K562 (cell line): ENCODE measurements around the gene RSRP1. TPM values are rescaled to one million over a fixed set of nuclear protein-coding genes. Genes with fewer than 3 reads are reported as not detected.

Source experiments
- BCL6 ChIP-seq: fragments of 250-450 bp; sonication (Bioruptor Pico); IDR thresholded peaks from 2 replicates; pipeline ENCODE4 v1.4.0; 2020
- CSDE1 ChIP-seq, 2 experiments: fragments of 450-650 bp; IDR thresholded peaks; 2 replicates each; pipeline ENCODE4 v1.6.1; 2016; ENCODE audit warnings: mild to moderate bottlenecking in 1 of 2
- FOS ChIP-seq: IDR thresholded peaks from 3 replicates; pipeline ENCODE4 v1.6.1; 2011; ENCODE audit not compliant: insufficient read length; ENCODE audit errors: extremely low read depth
- HDAC6 ChIP-seq: IDR thresholded peaks from 2 replicates; pipeline ENCODE4 v1.6.1; 2012; ENCODE audit warnings: low read depth, mild to moderate bottlenecking, control low read depth, inconsistent platforms, low read length, moderate library complexity
- LCOR ChIP-seq: sonication (generic); formaldehyde crosslinking; IDR thresholded peaks from 2 replicates; pipeline ENCODE4 v1.8.0; 2022; ENCODE audit warnings: mild to moderate bottlenecking, missing genetic modification reagents
- ZKSCAN1 ChIP-seq: fragments of 150-350 bp; IDR thresholded peaks from 2 replicates; pipeline ENCODE4 v1.6.1; 2016; ENCODE audit warnings: low read depth, low read length
- ZNF766 ChIP-seq: fragments of 200-800 bp; sonication (Bioruptor generic); conservative IDR thresholded peaks from 2 replicates; pipeline ENCODE4 v1.6.1; 2016; ENCODE audit warnings: missing genetic modification characterization, missing compliant biosample characterization
- polyA plus RNA-seq, 8 experiments: library from polyadenylated mRNA; depleted of rRNA in 4 of 8; stranded (reverse) in 5 of 8; unstranded in 3 of 8; fragments of >200 nt; fragmentation: Nextera tagmentation in 2 of 8; fragmentation: Illumina TruSeq in 1 of 8; extraction: Ambion mirVana in 2 of 8; extraction: Trizol in 1 of 8; gene quantifications; 2 replicates each; pipeline versions ENCODE4 v1.2.1 to v1.2.3, GENCODE V29; 2011 to 2014; ENCODE audit warnings: inconsistent platforms in 1 of 8, missing spikeins in 1 of 8
- total RNA-seq, 7 experiments: library from RNA; depleted of rRNA in 6 of 7; stranded (reverse); fragments of >200 nt in 6 of 7; fragmentation: Illumina TruSeq in 2 of 7; extraction: Trizol in 2 of 7; gene quantifications; 2 replicates each; pipeline versions ENCODE4 v1.2.1 to v1.2.3, GENCODE V29; 2011 to 2021; ENCODE audit warnings: low replicate concordance in 1 of 7
- TF ChIP-seq, protein P1 (sequence below): fragments of 450-650 bp; IDR thresholded peaks from 2 replicates; pipeline ENCODE4 v1.6.1; 2016; ENCODE audit warnings: mild to moderate bottlenecking
- TF ChIP-seq, protein P2 (sequence below): fragments of 200-600 bp; sonication (generic); IDR thresholded peaks from one replicate; pipeline ENCODE4 v1.6.1; 2012; ENCODE audit warnings: mild to moderate bottlenecking, low read depth, low read length, inconsistent platforms
- TF ChIP-seq, protein P3 (sequence below): fragments of 250-450 bp; sonication (Bioruptor Pico); IDR thresholded peaks from 2 replicates; pipeline ENCODE4 v1.5.0; 2021
- TF ChIP-seq, protein P4 (sequence below): sonication (generic); formaldehyde crosslinking; IDR thresholded peaks from 2 replicates; pipeline ENCODE4 v1.9.0; 2022; ENCODE audit warnings: mild to moderate bottlenecking, missing genetic modification reagents

RSRP1 gene
- total and polyA plus RNA-seq, 9 of the 15 experiments (the other 6 are each of a cell fraction or from before 2014, with no cell fraction given): 27.2 to 283 (median 146) TPM

DNA sequence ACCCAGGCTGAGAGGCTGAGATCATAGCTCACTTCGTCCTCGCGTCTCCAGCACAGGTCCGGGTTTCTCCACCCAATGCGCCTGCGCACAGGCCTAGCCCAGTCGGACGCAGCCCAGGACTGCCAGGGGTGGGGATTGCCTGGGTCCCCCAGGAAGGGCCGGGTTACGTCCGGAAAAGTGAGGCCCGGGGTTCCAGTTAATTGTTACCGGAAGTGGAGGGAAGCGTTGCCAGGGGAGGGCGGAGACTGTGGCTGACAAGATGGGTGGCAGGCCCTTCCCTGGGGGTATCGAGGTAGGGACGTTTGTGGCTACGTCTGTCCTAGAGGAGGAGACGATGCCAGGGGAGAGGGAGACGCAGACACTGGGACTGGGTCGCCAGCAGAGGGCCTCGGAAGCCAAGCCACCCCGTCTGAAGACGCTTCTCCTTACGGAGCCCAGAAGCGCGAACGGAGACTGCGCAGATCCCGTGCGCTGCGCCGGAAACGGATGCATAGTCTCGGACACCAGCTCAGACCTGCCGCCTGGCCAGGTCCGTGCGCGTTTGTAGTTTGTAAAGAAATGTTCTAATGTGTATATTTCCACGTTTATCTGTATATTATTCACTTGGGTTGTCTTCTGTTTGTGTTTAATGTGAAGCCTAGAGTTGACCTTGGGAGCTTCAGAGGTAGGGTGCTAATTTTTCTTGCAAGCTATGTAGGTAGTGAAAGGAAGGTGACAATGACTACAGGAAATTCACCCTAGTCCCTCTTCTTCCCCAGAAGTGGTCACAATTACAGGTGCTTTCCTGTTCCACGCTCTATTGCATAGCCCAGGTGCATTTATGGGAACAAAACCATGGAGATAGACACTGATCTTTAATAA is 7.3 kb downstream of the RSRP1 start (continued):
- TF ChIP-seq, protein P1, sequence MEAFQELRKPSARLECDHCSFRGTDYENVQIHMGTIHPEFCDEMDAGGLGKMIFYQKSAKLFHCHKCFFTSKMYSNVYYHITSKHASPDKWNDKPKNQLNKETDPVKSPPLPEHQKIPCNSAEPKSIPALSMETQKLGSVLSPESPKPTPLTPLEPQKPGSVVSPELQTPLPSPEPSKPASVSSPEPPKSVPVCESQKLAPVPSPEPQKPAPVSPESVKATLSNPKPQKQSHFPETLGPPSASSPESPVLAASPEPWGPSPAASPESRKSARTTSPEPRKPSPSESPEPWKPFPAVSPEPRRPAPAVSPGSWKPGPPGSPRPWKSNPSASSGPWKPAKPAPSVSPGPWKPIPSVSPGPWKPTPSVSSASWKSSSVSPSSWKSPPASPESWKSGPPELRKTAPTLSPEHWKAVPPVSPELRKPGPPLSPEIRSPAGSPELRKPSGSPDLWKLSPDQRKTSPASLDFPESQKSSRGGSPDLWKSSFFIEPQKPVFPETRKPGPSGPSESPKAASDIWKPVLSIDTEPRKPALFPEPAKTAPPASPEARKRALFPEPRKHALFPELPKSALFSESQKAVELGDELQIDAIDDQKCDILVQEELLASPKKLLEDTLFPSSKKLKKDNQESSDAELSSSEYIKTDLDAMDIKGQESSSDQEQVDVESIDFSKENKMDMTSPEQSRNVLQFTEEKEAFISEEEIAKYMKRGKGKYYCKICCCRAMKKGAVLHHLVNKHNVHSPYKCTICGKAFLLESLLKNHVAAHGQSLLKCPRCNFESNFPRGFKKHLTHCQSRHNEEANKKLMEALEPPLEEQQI: peak; percentile 48; the same call in 1 of the 2 replicates
- TF ChIP-seq, protein P2, sequence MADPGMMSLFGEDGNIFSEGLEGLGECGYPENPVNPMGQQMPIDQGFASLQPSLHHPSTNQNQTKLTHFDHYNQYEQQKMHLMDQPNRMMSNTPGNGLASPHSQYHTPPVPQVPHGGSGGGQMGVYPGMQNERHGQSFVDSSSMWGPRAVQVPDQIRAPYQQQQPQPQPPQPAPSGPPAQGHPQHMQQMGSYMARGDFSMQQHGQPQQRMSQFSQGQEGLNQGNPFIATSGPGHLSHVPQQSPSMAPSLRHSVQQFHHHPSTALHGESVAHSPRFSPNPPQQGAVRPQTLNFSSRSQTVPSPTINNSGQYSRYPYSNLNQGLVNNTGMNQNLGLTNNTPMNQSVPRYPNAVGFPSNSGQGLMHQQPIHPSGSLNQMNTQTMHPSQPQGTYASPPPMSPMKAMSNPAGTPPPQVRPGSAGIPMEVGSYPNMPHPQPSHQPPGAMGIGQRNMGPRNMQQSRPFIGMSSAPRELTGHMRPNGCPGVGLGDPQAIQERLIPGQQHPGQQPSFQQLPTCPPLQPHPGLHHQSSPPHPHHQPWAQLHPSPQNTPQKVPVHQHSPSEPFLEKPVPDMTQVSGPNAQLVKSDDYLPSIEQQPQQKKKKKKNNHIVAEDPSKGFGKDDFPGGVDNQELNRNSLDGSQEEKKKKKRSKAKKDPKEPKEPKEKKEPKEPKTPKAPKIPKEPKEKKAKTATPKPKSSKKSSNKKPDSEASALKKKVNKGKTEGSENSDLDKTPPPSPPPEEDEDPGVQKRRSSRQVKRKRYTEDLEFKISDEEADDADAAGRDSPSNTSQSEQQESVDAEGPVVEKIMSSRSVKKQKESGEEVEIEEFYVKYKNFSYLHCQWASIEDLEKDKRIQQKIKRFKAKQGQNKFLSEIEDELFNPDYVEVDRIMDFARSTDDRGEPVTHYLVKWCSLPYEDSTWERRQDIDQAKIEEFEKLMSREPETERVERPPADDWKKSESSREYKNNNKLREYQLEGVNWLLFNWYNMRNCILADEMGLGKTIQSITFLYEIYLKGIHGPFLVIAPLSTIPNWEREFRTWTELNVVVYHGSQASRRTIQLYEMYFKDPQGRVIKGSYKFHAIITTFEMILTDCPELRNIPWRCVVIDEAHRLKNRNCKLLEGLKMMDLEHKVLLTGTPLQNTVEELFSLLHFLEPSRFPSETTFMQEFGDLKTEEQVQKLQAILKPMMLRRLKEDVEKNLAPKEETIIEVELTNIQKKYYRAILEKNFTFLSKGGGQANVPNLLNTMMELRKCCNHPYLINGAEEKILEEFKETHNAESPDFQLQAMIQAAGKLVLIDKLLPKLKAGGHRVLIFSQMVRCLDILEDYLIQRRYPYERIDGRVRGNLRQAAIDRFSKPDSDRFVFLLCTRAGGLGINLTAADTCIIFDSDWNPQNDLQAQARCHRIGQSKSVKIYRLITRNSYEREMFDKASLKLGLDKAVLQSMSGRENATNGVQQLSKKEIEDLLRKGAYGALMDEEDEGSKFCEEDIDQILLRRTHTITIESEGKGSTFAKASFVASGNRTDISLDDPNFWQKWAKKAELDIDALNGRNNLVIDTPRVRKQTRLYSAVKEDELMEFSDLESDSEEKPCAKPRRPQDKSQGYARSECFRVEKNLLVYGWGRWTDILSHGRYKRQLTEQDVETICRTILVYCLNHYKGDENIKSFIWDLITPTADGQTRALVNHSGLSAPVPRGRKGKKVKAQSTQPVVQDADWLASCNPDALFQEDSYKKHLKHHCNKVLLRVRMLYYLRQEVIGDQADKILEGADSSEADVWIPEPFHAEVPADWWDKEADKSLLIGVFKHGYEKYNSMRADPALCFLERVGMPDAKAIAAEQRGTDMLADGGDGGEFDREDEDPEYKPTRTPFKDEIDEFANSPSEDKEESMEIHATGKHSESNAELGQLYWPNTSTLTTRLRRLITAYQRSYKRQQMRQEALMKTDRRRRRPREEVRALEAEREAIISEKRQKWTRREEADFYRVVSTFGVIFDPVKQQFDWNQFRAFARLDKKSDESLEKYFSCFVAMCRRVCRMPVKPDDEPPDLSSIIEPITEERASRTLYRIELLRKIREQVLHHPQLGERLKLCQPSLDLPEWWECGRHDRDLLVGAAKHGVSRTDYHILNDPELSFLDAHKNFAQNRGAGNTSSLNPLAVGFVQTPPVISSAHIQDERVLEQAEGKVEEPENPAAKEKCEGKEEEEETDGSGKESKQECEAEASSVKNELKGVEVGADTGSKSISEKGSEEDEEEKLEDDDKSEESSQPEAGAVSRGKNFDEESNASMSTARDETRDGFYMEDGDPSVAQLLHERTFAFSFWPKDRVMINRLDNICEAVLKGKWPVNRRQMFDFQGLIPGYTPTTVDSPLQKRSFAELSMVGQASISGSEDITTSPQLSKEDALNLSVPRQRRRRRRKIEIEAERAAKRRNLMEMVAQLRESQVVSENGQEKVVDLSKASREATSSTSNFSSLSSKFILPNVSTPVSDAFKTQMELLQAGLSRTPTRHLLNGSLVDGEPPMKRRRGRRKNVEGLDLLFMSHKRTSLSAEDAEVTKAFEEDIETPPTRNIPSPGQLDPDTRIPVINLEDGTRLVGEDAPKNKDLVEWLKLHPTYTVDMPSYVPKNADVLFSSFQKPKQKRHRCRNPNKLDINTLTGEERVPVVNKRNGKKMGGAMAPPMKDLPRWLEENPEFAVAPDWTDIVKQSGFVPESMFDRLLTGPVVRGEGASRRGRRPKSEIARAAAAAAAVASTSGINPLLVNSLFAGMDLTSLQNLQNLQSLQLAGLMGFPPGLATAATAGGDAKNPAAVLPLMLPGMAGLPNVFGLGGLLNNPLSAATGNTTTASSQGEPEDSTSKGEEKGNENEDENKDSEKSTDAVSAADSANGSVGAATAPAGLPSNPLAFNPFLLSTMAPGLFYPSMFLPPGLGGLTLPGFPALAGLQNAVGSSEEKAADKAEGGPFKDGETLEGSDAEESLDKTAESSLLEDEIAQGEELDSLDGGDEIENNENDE: peak; percentile 65
- TF ChIP-seq, protein P3, sequence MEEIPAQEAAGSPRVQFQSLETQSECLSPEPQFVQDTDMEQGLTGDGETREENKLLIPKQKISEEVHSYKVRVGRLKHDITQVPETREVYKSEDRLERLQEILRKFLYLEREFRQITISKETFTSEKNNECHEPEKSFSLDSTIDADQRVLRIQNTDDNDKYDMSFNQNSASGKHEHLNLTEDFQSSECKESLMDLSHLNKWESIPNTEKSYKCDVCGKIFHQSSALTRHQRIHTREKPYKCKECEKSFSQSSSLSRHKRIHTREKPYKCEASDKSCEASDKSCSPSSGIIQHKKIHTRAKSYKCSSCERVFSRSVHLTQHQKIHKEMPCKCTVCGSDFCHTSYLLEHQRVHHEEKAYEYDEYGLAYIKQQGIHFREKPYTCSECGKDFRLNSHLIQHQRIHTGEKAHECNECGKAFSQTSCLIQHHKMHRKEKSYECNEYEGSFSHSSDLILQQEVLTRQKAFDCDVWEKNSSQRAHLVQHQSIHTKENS: no peak
- TF ChIP-seq CSDE1 (IDR thresholded peaks at IDR 0.05) (peak in 1 of 2 experiments; percentile 62; a peak in 1 of 4 replicates), ZKSCAN1 (no peak), ZNF766 (CRISPR knock-in tag) (peak; percentile 70; the same call in 1 of the 2 replicates), HDAC6 (0 out of 2 replicates have a peak, but pooled peaks have one; percentile 48), FOS (no peak), LCOR (peak; percentile 46; the same call in 1 of the 2 replicates), BCL6 (CRISPR knock-in tag) (0 out of 2 replicates have a peak, but pooled peaks have one; percentile 46)
- TF ChIP-seq, protein P4, sequence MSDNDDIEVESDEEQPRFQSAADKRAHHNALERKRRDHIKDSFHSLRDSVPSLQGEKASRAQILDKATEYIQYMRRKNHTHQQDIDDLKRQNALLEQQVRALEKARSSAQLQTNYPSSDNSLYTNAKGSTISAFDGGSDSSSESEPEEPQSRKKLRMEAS (CRISPR knock-in tag): peak; percentile 50; the same call in 1 of the 2 replicates
